ENCODE measurements around the gene SHISA7.

Gene SHISA7

DNA sequence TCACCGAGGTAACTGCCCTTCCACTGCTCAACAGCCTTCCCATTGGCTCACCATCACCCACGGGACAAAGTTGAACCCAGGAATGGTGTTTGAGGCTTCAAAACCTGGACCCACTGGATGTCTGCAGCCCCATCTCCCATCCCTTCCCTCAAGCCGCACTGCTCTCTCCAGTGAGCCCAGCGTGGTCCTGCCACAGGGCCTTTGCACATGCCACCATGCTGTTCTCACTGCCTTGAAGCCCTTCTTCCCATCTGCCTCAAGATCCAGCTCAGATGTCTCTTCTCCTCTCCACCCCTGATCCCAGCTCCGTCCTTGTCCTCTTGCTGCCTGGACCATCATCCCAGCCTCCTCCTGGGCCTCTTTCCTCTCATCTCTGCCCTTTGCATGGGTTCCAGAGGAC is 4.0 kb downstream of the SHISA7 start:
- TF ChIP-seq, protein P1, sequence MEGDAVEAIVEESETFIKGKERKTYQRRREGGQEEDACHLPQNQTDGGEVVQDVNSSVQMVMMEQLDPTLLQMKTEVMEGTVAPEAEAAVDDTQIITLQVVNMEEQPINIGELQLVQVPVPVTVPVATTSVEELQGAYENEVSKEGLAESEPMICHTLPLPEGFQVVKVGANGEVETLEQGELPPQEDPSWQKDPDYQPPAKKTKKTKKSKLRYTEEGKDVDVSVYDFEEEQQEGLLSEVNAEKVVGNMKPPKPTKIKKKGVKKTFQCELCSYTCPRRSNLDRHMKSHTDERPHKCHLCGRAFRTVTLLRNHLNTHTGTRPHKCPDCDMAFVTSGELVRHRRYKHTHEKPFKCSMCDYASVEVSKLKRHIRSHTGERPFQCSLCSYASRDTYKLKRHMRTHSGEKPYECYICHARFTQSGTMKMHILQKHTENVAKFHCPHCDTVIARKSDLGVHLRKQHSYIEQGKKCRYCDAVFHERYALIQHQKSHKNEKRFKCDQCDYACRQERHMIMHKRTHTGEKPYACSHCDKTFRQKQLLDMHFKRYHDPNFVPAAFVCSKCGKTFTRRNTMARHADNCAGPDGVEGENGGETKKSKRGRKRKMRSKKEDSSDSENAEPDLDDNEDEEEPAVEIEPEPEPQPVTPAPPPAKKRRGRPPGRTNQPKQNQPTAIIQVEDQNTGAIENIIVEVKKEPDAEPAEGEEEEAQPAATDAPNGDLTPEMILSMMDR (IDR thresholded peaks at IDR 0.05; ENCODE audit: low read depth, low read length): no peak
- TF ChIP-seq, protein P2, sequence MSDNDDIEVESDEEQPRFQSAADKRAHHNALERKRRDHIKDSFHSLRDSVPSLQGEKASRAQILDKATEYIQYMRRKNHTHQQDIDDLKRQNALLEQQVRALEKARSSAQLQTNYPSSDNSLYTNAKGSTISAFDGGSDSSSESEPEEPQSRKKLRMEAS (IDR thresholded peaks at IDR 0.05; ENCODE audit: low read depth, low read length): no peak
- TF ChIP-seq POLR2A (IDR thresholded peaks at IDR 0.05; ENCODE audit: extremely low read depth, insufficient read length): no peak
- no peak for TF ChIP-seq MYC (IDR thresholded peaks at IDR 0.05; ENCODE audit: low read depth, low read length)
- no peak overlapping the region for H3K4me3 ChIP-seq (ENCODE audit: low read depth, low read length)
- DNase-seq (ENCODE audit: low read depth): no peak

DNA sequence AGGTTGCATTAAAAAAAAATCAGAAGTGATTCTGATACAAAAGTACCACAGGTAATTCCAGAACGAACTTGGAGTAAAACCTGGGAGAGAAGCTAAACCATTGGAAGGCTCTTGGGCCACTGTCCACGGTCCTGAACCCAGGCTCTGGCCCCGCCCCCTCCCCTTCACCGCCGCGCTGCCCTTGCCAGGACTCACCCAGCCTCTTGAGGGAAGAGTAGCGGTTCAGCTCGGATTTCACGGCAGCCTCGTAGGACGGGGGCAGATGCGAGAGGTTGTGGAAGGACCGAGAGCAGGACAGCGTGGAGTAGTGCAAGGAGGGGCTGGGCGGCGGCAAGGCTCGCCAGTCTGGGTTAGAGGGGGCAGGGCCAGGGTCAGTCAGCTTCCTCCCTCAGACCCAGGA is 5.7 kb downstream of the SHISA7 start:
- no peak overlapping the region for H3K4me3 ChIP-seq (ENCODE audit: low read depth, low read length)

DNA sequence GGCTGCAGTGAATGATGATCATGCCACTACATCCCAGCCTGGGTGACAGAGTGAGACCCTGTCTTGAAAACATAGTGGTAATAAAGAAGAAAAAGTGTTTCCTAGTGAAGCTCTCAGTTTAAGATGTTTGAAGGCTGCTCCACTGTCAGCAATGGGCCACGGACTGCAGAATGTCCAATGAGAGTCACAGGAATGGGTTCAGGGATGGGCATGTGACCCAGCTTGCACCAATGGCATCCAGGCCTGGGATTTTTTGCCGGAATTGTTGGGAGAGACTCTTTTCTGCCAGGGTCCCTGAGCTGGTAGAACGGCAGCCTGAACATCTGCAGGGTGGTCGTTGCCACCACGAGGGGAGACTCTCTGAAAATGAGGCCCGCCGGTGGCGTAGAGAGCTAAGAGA is 6.3 kb downstream of the SHISA7 start:
- TF ChIP-seq POLR2A (IDR thresholded peaks at IDR 0.05; ENCODE audit: extremely low read depth, insufficient read length): no peak
- no peak overlapping the region for H3K4me3 ChIP-seq (ENCODE audit: low read depth, low read length)
- DNase-seq (ENCODE audit: low read depth): no peak

More for the DNA sequence above, 5.7 kb downstream of the SHISA7 start:
- peak; percentile 67 for DNase-seq (ENCODE audit: low read depth)
- TF ChIP-seq, protein P1 (IDR thresholded peaks at IDR 0.05; ENCODE audit: low read depth, low read length): no peak
- TF ChIP-seq POLR2A (IDR thresholded peaks at IDR 0.05; ENCODE audit: extremely low read depth, insufficient read length): no peak
- TF ChIP-seq, protein P2 (IDR thresholded peaks at IDR 0.05; ENCODE audit: low read depth, low read length): no peak
- TF ChIP-seq MYC (IDR thresholded peaks at IDR 0.05; ENCODE audit: low read depth, low read length): no peak

DNA sequence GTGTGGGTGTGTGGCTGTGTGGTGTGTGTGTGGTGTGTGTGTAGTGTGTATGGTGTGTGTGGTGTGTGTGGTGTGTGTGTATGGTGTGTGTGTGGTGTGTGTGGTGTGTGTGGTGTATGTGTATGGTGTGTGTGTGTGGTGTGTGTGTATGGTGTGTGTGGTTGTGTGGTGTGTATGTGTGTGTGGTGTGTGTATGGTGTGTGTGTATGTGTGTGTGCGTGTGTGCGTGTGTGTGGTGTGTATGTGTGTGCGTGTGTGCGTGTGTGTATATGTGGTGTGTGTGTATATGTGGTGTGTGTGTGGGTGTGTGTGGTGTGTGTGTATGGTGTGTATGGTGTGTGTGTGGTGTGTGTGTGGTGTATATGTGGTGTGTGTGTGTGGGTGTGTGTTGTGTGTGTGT is 8.1 kb downstream of the SHISA7 start:
- DNase-seq (ENCODE audit: low read depth): no peak
- TF ChIP-seq, protein P2 (IDR thresholded peaks at IDR 0.05; ENCODE audit: low read depth, low read length): no peak
- TF ChIP-seq MYC (IDR thresholded peaks at IDR 0.05; ENCODE audit: low read depth, low read length) (no peak), POLR2A (IDR thresholded peaks at IDR 0.05; ENCODE audit: extremely low read depth, insufficient read length) (no peak)
- TF ChIP-seq, protein P1 (IDR thresholded peaks at IDR 0.05; ENCODE audit: low read depth, low read length): no peak
- no peak overlapping the region for H3K4me3 ChIP-seq (ENCODE audit: low read depth, low read length)

DNA sequence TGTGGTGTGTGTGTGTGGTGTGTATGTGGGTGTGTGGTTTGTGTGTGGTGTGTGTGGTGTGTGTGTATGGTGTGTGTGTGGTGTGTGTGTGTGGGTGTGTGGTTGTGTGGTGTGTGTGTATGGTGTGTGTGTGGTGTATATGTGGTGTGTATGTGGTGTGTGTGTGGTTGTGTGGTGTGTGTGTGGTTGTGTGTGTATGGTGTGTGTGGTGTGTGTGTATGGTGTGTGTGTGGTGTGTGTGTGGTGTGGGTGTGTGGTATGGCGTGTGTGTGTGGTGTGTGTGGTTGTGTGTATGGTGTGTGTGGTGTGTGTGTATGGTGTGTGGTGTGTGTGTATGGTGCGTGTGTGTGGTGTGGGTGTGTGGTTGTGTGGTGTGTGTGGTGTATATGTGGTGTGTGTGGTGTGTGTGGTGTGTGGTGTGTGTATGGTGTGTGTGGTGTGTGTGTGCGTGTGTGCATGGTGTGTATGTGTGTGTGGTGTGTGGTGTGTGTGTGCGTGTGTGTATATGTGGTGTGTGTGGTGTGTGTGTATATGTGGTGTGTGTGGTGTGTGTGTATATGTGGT is 8.7 kb downstream of the SHISA7 start:
- TF ChIP-seq, protein P1 (IDR thresholded peaks at IDR 0.05; ENCODE audit: low read depth, low read length): no peak
- no peak for TF ChIP-seq MYC (IDR thresholded peaks at IDR 0.05; ENCODE audit: low read depth, low read length)
- TF ChIP-seq, protein P2 (IDR thresholded peaks at IDR 0.05; ENCODE audit: low read depth, low read length): no peak
- no peak for TF ChIP-seq POLR2A (IDR thresholded peaks at IDR 0.05; ENCODE audit: extremely low read depth, insufficient read length)
- H3K4me3 ChIP-seq (ENCODE audit: low read depth, low read length): no peak overlapping the region
- DNase-seq (ENCODE audit: low read depth): no peak

DNA sequence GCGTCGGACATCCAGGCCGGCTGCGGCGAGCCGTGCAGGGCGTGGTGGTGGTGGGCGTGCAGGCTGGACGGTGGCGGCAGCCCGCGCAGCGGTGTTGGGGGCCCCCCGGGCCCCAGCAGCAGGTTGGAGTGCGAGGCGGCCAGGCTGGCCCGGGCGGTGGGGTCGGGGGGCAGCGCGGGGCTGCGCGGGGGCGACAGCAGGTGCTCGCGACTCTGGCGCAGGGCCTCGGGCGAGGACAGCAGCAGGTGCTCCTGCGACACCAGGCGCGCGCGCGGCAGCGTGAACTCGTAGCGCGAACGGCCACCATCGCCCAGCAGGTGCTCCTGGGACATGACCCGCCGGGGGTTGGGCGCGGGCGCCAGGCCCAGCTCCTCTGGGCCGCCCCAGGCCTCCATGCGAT is 9.8 kb downstream of the SHISA7 start:
- no peak for DNase-seq (ENCODE audit: low read depth)
- TF ChIP-seq, protein P2 (IDR thresholded peaks at IDR 0.05; ENCODE audit: low read depth, low read length): no peak
- no peak for TF ChIP-seq POLR2A (IDR thresholded peaks at IDR 0.05; ENCODE audit: extremely low read depth, insufficient read length)
- TF ChIP-seq, protein P1 (IDR thresholded peaks at IDR 0.05; ENCODE audit: low read depth, low read length): no peak
- no peak for TF ChIP-seq MYC (IDR thresholded peaks at IDR 0.05; ENCODE audit: low read depth, low read length)
- no peak overlapping the region for H3K4me3 ChIP-seq (ENCODE audit: low read depth, low read length)
